ENCODE data around the gene PTPRCAP. TPM values are rescaled to one million over a fixed set of nuclear protein-coding genes. Genes with fewer than 3 reads are reported as not detected.

The PTPRCAP gene
- total RNA-seq, 2 donors from 2014 or later: 1.9 to 2.8 TPM

DNA sequence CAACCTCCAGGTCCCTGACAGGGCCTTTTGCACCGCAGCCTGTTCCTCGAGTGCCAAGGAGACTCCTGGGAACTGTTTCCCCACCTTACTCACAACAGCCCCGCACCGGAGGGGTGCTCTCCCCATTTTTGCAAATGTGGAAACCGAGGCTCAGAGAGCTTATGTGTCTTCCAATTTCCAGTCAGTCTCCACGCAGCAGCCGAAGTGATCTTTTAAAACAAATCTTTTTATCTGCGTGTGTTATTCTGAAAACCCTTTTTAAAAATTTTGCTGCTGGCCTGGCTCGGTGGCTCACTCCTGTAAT, 32.0 kb upstream of the PTPRCAP start:
- Histone ChIP-seq H3K9me3 (no peaks in the 10 kb centered on the region), H3K4me3 (peak overlapping the region; percentile 72 to 90), H3K27me3 (no peaks in the 10 kb centered on the region), H3K36me3 (no peaks in the 10 kb centered on the region), H3K27ac (peak overlapping the region; percentile 88 to 89), H3K4me1 (peaks cover 0 to 33% of the 10 kb centered on the region in 2 donors)
- no peak for DNase-seq (ENCODE audit: low spot score)
- TF ChIP-seq, protein P1, sequence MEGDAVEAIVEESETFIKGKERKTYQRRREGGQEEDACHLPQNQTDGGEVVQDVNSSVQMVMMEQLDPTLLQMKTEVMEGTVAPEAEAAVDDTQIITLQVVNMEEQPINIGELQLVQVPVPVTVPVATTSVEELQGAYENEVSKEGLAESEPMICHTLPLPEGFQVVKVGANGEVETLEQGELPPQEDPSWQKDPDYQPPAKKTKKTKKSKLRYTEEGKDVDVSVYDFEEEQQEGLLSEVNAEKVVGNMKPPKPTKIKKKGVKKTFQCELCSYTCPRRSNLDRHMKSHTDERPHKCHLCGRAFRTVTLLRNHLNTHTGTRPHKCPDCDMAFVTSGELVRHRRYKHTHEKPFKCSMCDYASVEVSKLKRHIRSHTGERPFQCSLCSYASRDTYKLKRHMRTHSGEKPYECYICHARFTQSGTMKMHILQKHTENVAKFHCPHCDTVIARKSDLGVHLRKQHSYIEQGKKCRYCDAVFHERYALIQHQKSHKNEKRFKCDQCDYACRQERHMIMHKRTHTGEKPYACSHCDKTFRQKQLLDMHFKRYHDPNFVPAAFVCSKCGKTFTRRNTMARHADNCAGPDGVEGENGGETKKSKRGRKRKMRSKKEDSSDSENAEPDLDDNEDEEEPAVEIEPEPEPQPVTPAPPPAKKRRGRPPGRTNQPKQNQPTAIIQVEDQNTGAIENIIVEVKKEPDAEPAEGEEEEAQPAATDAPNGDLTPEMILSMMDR (IDR thresholded peaks at IDR 0.05): no peak

DNA sequence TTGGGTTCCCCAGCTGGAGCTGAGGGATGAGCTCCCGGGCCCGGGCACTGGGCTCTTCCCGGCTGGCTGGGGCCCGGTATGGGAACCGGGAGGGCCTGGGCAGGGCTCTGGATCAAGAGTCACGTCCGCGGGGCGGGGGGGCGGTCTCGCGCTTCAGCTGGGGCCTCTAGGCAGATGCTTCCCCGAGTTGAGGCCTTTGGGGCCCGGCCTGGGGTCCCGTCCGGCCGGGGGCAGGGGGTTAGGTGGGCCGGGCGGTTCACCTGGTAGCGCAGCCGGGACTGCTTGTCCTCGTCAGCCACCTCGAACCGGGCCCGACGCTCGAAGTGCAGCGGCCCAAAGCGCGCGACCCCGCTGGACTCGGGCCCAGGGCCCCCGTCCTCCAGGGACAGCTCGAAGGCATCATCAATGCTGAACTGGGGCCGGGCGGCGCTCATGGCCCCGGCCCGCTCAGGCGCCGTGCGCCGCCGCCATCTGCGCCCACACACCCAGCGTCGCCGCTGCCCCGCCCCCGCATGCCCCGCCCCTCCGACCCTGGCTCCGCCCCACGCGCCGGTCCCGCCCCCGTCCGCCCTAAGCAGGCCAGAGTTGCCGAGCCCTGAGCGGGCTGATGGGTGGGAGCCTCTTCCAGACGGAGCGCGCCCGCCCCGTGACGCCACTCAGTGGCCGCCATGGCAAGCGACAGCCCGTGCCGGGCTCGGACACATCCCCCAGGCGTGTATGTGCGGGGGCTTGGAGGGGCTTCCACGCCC, 31.5 kb upstream of the PTPRCAP start, which contains the start of gene TMEM134:
Gene TMEM134, minus strand, starts transcription at position 493 of the 749 bp plus-strand sequence. Its CDS starts 59 bp downstream, at position 434.
- Histone ChIP-seq H3K27ac (peak within 1 kb of the TSS; percentile 88 to 89), H3K27me3 (no peaks in the 10 kb centered on the region), H3K36me3 (no peaks in the 10 kb centered on the region), H3K4me1 (peaks cover 0 to 38% of the 10 kb centered on the region in 2 donors), H3K4me3 (peak within 1 kb of the TSS; percentile 72 to 90), H3K9me3 (no peaks in the 10 kb centered on the region)
- DNase-seq (ENCODE audit: low spot score): peak; percentile 92
- TF ChIP-seq, protein P1 (IDR thresholded peaks at IDR 0.05): peak in 1 of 2 donors; percentile 70

DNA sequence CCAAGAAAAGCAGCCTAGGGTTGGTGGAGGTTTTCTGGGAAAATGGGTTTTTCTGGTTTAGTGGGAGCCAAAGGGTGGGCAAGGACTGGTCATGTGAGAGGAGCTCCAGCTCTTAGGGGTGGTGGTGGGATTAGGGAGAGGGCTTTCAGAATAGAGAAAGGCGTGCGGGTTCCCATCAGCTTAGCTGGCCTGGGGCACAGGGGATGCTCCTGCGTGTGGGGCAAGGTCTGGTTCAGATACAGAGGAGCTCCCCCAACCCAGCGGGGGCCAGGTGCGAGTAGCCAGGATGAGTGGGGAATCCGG, 30.9 kb upstream of the PTPRCAP start:
- Histone ChIP-seq H3K27ac (peak overlapping the region; percentile 88 to 89), H3K27me3 (no peaks in the 10 kb centered on the region), H3K9me3 (no peaks in the 10 kb centered on the region), H3K4me3 (peak overlapping the region; percentile 72 to 90), H3K4me1 (peaks cover 0 to 42% of the 10 kb centered on the region in 2 donors), H3K36me3 (no peaks in the 10 kb centered on the region)
- TF ChIP-seq, protein P1 (IDR thresholded peaks at IDR 0.05): no peak
- DNase-seq (ENCODE audit: low spot score): no peak

DNA sequence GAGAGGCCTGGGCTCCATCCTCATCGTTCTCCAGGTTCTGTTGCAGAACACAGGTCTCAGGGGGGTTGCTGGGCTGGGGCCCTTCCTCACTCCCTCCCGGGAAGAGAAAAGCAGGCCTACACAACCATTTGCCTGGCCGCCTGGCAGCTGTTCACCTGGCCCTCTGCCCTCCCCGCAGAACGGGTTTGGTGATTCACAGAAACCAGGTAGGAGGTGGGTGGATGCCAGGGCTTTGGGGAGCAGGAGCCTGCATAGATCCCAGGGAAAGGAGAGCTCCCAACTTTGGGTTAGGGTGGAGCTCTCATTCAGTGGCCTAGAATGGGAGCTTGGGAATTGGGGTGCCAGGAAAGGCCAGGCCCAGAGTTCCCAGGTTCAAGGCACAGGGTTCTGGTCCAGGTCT, 30.6 kb upstream of the PTPRCAP start:
- Histone ChIP-seq H3K9me3 (no peaks in the 10 kb centered on the region), H3K4me1 (peaks cover 0 to 42% of the 10 kb centered on the region in 2 donors)

DNA sequence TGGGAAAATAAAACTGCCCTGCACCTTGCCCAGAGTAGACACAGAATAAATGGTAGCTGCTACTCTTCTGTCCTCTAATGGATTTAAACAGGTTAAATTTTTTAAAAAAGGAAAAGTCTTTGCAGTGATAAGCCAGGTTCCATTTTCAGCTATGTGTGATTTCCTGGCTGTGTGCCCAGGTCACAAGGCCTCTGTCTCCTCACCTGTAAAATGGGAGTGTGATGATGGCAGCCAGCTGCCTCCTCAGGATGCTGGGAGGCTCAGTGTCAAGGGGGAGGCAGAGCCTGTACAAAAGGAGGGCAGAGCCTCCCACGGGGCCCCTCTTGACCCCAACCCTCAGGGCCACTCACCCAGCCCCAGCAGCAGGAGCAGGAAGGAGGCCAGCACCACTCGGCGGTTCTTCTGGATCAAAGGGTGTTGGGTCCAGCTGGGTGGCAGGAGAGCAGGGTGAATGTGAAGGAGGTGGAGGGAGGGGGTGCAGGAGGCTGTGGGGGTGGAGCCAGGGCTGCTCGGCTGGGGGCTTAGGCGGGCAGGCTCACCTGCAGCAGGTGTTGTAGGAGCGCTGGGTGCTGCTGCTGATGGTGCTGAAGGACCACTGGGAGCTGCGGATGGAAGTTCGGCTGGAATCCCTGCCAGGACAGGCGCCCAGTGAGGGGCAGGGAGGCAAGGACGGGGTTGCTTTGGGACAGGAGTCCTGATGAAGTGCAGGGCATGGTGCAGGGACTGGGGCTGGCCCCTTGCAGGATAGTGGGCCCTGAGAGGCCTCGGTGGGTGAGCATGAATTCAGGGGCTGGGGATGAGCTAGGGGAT, 29.7 kb upstream of the PTPRCAP start:
- H3K4me1 ChIP-seq: peaks cover 0 to 42% of the 10 kb centered on the region in 2 donors
- no peaks in the 10 kb centered on the region for H3K9me3 ChIP-seq
- H3K4me3 ChIP-seq: no peak overlapping the region
- no peaks in the 10 kb centered on the region for H3K36me3 ChIP-seq
- DNase-seq (ENCODE audit: low spot score): no peak
- no peak overlapping the region for H3K27ac ChIP-seq
- TF ChIP-seq, protein P1 (IDR thresholded peaks at IDR 0.05): no peak
- no peaks in the 10 kb centered on the region for H3K27me3 ChIP-seq

More for the DNA sequence above, 30.6 kb upstream of the PTPRCAP start:
- Histone ChIP-seq H3K4me3 (peak overlapping the region; percentile 72 to 90), H3K27ac (peak overlapping the region; percentile 88 to 89), H3K36me3 (no peaks in the 10 kb centered on the region), H3K27me3 (no peaks in the 10 kb centered on the region)
- TF ChIP-seq, protein P1 (IDR thresholded peaks at IDR 0.05): no peak
- DNase-seq (ENCODE audit: low spot score): no peak
